HG03103 (cell line): ENCODE results near the gene XRN2.
"Not testable (repeated sequence)": the region's sequence is repeated elsewhere in the genome, so short reads cannot be mapped to it uniquely, and the experiment has no call there.

Experiments used
- ATAC-seq: cut with Tn5 transposase; IDR thresholded peaks from one replicate; pipeline ENCODE4 v1.9.1; 2021; ENCODE audit warnings: low read depth; ENCODE audit not compliant: unreplicated experiment

XRN2 gene

GRCh38 chr20:21399005-21399475, 95.9 kb downstream of the XRN2 start:
- no peak for ATAC-seq

DNA sequence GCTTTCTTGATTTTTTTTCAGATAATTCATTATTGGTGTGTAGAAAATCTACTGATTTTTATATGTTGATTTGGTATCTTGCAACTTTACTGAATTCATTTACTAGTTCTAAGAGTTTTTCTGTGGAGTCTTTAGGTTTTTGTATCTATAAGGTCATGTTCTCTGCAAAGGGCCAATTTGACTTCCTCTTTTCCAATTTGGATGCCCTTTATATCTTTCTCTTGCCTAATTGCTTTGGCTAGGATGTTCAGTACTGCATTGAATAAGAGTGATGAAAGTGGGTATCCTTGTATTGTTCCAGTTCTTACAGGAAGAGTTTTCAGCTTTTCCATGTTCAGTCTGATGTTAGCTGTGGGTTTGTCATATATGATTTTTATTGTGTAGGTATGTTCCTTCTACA, 108.6 kb downstream of the XRN2 start:
- ATAC-seq = no peak

DNA sequence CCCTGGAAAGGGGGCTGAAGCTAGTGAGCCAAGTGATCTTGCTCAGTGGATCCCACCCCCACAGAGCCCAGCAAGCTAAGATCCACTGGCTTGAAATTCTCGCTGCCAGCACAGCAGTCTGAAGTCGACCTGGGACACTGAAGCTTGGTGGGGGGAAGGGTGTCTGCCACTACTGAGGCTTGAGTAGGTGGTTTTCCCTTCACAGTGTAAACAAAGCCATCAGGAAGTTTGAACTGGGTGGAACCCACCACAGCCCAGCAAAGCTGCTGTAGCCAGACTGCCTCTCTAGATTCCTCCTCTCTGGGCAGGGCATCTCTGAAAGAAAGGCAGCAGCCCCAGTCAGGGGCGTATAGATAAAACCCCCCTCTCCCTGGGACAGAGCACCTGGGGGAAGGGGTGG, 110.9 kb downstream of the XRN2 start:
- ATAC-seq = not testable (repeated sequence)

- not testable (repeated sequence) for ATAC-seq
These were observed 116.0 kb downstream of the XRN2 start for GRCh38 chr20:21419147-21419546.

DNA sequence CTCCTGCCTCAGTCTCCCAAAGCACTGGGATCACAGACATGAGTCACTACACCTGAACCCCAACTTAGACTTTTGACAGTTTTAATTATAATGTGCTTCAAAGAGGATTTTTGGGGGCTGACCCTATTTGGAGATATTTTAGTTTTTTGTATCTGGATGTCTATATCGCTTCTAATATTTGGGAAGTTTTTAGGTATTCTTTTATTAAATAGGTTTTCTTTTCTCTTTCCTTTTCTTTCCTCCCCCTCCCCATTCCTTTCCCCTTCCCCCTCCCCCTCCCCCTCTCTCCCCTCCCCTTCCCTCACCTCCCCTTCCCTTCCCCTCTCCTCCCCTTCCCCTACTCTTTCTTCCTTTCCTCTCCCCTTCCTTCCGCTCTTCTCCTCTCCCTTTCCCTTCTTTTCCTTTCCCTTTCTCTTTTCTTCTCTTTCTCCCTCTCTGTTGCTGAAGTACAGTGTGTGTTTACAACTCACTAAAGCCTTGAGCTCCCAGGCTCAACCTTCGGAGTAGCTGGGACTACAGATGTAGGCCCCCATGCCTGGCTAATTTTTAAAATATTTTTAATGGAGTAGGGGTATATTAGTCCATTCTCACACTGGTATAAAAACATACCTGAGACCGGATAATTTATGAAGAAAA, 118.6 kb downstream of the XRN2 start:
- no peak for ATAC-seq

DNA sequence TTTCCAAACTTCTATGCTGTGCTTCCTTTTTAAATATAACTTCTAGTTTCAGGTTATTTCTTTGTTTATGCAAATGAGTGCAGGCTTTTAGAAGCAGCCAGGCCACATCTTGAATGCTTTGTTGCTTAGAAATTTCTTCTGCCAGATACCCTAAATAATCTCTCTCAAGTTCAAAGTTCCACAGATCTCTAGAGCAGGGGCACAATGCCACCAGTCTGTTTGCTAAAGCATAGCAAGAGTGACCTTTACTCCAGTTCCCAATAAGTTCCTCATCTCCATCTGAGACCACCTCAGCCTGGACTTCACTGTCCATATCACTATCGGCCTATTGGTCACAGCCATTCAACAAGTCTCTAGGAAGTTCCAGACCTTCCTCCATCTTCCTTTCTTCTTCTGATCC, 120.6 kb downstream of the XRN2 start:
- not testable (repeated sequence) for ATAC-seq

GRCh38 chr20:21424846-21425245, 121.7 kb downstream of the XRN2 start:
- ATAC-seq = no peak

GRCh38 chr20:21430020-21430419, 126.9 kb downstream of the XRN2 start:
- no peak for ATAC-seq

DNA sequence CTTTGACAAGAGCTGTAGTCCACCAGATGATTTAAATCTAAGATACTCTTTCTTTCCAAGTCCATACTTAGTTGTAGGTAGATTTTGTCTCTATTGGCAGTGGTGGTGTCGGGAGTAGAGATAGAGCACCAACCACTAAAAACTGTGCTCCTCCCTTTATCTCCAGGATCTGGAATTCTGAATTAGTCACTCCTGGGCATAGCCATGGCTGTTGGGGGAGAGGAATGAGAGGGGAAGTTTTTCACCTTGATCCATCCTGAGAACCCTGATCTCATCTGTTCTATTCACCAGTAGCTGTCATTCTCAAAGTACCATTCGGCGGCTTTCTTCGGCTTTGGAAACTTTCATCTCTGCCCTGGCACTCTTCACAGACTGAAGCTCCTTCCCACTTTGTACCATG, 129.8 kb downstream of the XRN2 start:
- no peak for ATAC-seq

- no peak for ATAC-seq
These were observed 130.3 kb downstream of the XRN2 start for GRCh38 chr20:21433329-21433890.

GRCh38 chr20:21435576-21435975, 132.4 kb downstream of the XRN2 start:
- no peak for ATAC-seq

DNA sequence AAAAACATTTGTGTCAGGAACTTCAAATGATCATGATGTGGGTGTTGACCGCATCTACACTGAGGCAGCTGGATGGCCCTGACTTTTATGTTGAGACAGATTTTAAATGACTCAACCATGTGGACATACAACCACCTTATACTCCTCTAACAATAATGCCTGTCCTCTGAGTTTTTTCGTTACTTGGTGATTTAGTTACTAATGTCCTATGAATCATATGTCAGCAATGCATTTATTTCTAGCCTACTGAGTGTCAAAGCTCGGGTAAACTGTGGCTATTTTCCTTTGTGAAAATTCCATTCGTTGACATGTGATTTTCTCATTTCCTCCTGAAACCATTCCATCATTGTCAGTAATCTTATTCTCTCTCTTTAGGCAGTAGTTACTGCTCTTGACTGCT, 133.1 kb downstream of the XRN2 start:
- ATAC-seq = no peak

- ATAC-seq = no peak
These were observed 134.1 kb downstream of the XRN2 start for GRCh38 chr20:21437248-21437647.

GRCh38 chr20:21437816-21438215, 134.7 kb downstream of the XRN2 start:
- no peak for ATAC-seq
